Measurements from ENCODE around the gene PDE7B. TPM values are rescaled to one million over a fixed set of nuclear protein-coding genes. Genes with fewer than 3 reads are reported as not detected.

PDE7B gene
- total RNA-seq, 2 experiments from 2014 or later, result not detected

DNA sequence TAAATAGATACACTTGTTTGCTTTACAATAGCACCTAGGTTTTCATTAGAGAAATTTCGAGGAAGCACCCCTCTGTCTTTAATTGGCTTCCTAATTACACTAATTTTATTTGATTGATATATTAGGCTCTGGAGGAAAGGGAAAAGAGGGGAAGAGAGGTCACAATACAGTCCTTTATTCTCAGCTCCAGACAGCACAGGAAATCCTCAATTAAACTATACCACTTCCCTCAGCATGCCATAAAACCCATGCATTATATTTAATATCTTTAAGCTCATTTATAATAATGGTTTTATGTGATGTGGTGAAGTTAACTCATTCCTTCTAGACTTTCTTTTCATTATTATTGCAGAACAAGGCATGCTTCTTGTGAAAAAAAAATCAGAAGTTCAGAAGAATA, 17.7 kb upstream of the PDE7B start:
- Histone ChIP-seq H3K79me2 (ENCODE audit: insufficient read depth, low read depth, low read length) (no peaks in the 10 kb centered on the region), H3K36me3 (ENCODE audit: insufficient read depth, low read length) (no peaks in the 10 kb centered on the region), H3K4me3 (ENCODE audit: low read depth, low read length, poor library complexity, severe bottlenecking) (no peak overlapping the region), H3K9me2 (ENCODE audit: insufficient read depth, low read length) (no peaks in the 10 kb centered on the region), H3K27ac (ENCODE audit: low read depth, low read length, poor library complexity, severe bottlenecking) (no peak overlapping the region), H3K4me2 (ENCODE audit: low read length) (no peak overlapping the region), H3K4me1 (ENCODE audit: insufficient read depth, low read length, poor library complexity, severe bottlenecking) (no peaks in the 10 kb centered on the region), H2AFZ (ENCODE audit: low read length) (no peak overlapping the region), H4K20me1 (ENCODE audit: insufficient read depth, low read length) (no peaks in the 10 kb centered on the region), H3K9me3 (ENCODE audit: low read length) (no peaks in the 10 kb centered on the region)
- BruUV-seq (replicated peaks), result no TSS peak
- intact Hi-C loops (cut with micrococcal nuclease; ENCODE audit: unreplicated experiment), result no loop called here
- DNase-seq (ENCODE audit: low spot score), result no peak
- TF ChIP-seq EZH2phosphoT487 (IDR thresholded peaks at IDR 0.05; ENCODE audit: borderline replicate concordance, low read depth, low read length), result no peak
- TF ChIP-seq, protein P1, sequence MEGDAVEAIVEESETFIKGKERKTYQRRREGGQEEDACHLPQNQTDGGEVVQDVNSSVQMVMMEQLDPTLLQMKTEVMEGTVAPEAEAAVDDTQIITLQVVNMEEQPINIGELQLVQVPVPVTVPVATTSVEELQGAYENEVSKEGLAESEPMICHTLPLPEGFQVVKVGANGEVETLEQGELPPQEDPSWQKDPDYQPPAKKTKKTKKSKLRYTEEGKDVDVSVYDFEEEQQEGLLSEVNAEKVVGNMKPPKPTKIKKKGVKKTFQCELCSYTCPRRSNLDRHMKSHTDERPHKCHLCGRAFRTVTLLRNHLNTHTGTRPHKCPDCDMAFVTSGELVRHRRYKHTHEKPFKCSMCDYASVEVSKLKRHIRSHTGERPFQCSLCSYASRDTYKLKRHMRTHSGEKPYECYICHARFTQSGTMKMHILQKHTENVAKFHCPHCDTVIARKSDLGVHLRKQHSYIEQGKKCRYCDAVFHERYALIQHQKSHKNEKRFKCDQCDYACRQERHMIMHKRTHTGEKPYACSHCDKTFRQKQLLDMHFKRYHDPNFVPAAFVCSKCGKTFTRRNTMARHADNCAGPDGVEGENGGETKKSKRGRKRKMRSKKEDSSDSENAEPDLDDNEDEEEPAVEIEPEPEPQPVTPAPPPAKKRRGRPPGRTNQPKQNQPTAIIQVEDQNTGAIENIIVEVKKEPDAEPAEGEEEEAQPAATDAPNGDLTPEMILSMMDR (conservative IDR thresholded peaks at IDR 0.05; ENCODE audit: low read length), result no peak
- POLR2A ChIA-PET, result interaction anchor here (0.7 to 0.9 kb wide), 2 partner anchors 9 to 14 kb away, joined by 3 to 4 read pairs; no protein-coding TSS in a partner anchor
- CTCF ChIA-PET (ENCODE audit: unreplicated experiment), result no interaction called here

- no peak overlapping the region for H3K27ac ChIP-seq (ENCODE audit: low read depth, low read length, poor library complexity, severe bottlenecking)
- H4K20me1 ChIP-seq (ENCODE audit: insufficient read depth, low read length), result no peaks in the 10 kb centered on the region
- ChIA-PET POLR2A (no interaction called here), CTCF (ENCODE audit: unreplicated experiment) (interaction anchor here (0.6 kb wide), 1 partner anchor 95 kb away, joined by 3 read pairs; no protein-coding TSS in a partner anchor)
- H3K79me2 ChIP-seq (ENCODE audit: insufficient read depth, low read depth, low read length), result no peaks in the 10 kb centered on the region
- H2AFZ ChIP-seq (ENCODE audit: low read length), result no peak overlapping the region
- TF ChIP-seq, protein P1 (conservative IDR thresholded peaks at IDR 0.05; ENCODE audit: low read length), result no peak
- no peak for TF ChIP-seq EZH2phosphoT487 (IDR thresholded peaks at IDR 0.05; ENCODE audit: borderline replicate concordance, low read depth, low read length)
- no peaks in the 10 kb centered on the region for H3K9me2 ChIP-seq (ENCODE audit: insufficient read depth, low read length)
- intact Hi-C loops (cut with micrococcal nuclease; ENCODE audit: unreplicated experiment), result no loop called here
- no TSS peak for BruUV-seq (replicated peaks)
- H3K4me1 ChIP-seq (ENCODE audit: insufficient read depth, low read length, poor library complexity, severe bottlenecking), result no peaks in the 10 kb centered on the region
- no peak overlapping the region for H3K4me3 ChIP-seq (ENCODE audit: low read depth, low read length, poor library complexity, severe bottlenecking)
- H3K36me3 ChIP-seq (ENCODE audit: insufficient read depth, low read length), result no peaks in the 10 kb centered on the region
- no peaks in the 10 kb centered on the region for H3K9me3 ChIP-seq (ENCODE audit: low read length)
- no peak overlapping the region for H3K4me2 ChIP-seq (ENCODE audit: low read length)
- DNase-seq (ENCODE audit: low spot score), result no peak
Observed at GRCh38 chr6:135837735-135838449, 13.6 kb upstream of the PDE7B start.

- Histone ChIP-seq H3K27ac (ENCODE audit: low read depth, low read length, poor library complexity, severe bottlenecking) (no peak overlapping the region), H3K9me3 (ENCODE audit: low read length) (no peaks in the 10 kb centered on the region), H3K4me2 (ENCODE audit: low read length) (no peak overlapping the region), H3K4me1 (ENCODE audit: insufficient read depth, low read length, poor library complexity, severe bottlenecking) (no peaks in the 10 kb centered on the region), H3K79me2 (ENCODE audit: insufficient read depth, low read depth, low read length) (no peaks in the 10 kb centered on the region), H2AFZ (ENCODE audit: low read length) (no peak overlapping the region), H3K36me3 (ENCODE audit: insufficient read depth, low read length) (no peaks in the 10 kb centered on the region), H4K20me1 (ENCODE audit: insufficient read depth, low read length) (no peaks in the 10 kb centered on the region), H3K4me3 (ENCODE audit: low read depth, low read length, poor library complexity, severe bottlenecking) (no peak overlapping the region), H3K9me2 (ENCODE audit: insufficient read depth, low read length) (no peaks in the 10 kb centered on the region)
- no TSS peak for BruUV-seq (replicated peaks)
- ChIA-PET CTCF (ENCODE audit: unreplicated experiment) (no interaction called here), POLR2A (no interaction called here)
- no peak for TF ChIP-seq EZH2phosphoT487 (IDR thresholded peaks at IDR 0.05; ENCODE audit: borderline replicate concordance, low read depth, low read length)
- TF ChIP-seq, protein P1 (conservative IDR thresholded peaks at IDR 0.05; ENCODE audit: low read length), result no peak
- DNase-seq (ENCODE audit: low spot score), result no peak
- intact Hi-C loops (cut with micrococcal nuclease; ENCODE audit: unreplicated experiment), result no loop called here
Observed at GRCh38 chr6:135839121-135839520, 12.4 kb upstream of the PDE7B start.

Measured in OCI-LY7 (cell line).